HFFc6 (cell line): ENCODE measurements around the gene TMEM179. TPM values are rescaled to one million over a fixed set of nuclear protein-coding genes. Genes with fewer than 3 reads are reported as not detected.
"Not testable (repeated sequence)": the region's sequence is repeated elsewhere in the genome, so short reads cannot be mapped to it uniquely, and the experiment has no call there.

Source experiments
- DNase-seq: peaks from one replicate; pipeline ENCODE4 v3.0.0-alpha.2; 2018
- H3K27ac Mint-ChIP-seq: 2 replicates; pipeline ENCODE4 v1.8.0; 2020; ENCODE audit warnings: mild to moderate bottlenecking, mixed read lengths
- H3K27me3 Mint-ChIP-seq: 2 replicates; pipeline ENCODE4 v1.8.0; 2021; ENCODE audit warnings: mild to moderate bottlenecking, moderate library complexity, mixed read lengths; ENCODE audit not compliant: insufficient read depth
- H3K36me3 Mint-ChIP-seq: 2 replicates; pipeline ENCODE4 v1.8.0; 2021; ENCODE audit warnings: low read depth, mixed read lengths
- H3K4me1 Mint-ChIP-seq: 2 replicates; pipeline ENCODE4 v1.8.0; 2020; ENCODE audit warnings: low read depth, mixed read lengths
- H3K4me3 Mint-ChIP-seq: 2 replicates; pipeline ENCODE4 v1.8.0; 2020; ENCODE audit warnings: mild to moderate bottlenecking, moderate library complexity, mixed read lengths
- H3K9me3 Mint-ChIP-seq: 2 replicates; pipeline ENCODE4 v1.8.0; 2020; ENCODE audit warnings: mild to moderate bottlenecking, mixed read lengths
- CTCF ChIP-seq: fragments of 200-600 bp; sonication (generic); IDR thresholded peaks from 2 replicates; pipeline ENCODE4 v1.5.0; 2021; ENCODE audit warnings: antibody characterized with exemption, mild to moderate bottlenecking
- total RNA-seq, 6 experiments: library from RNA; stranded (reverse); fragmentation: NEBNext Ultra II Directional; extraction: Animal tissue kit (Norgen Biotek cat#: 25700); gene quantifications; 2 replicates in 1 of 6; 3 replicates in 5 of 6; pipeline ENCODE4 v1.2.3, GENCODE V29; 2021

Gene TMEM179
- total RNA-seq, 6 experiments from 2014 or later = not detected

- Mint-ChIP-seq H3K9me3 (no peaks in the 10 kb centered on the region), H3K36me3 (no peaks in the 10 kb centered on the region), H3K27ac (no peak overlapping the region), H3K27me3 (peaks cover 22% of the 10 kb centered on the region), H3K4me3 (no peak overlapping the region), H3K4me1 (no peaks in the 10 kb centered on the region)
- TF ChIP-seq CTCF = no peak
- no peak for DNase-seq
Measured at GRCh38 chr14:104582662-104583061, 21.9 kb downstream of the TMEM179 start.

- Mint-ChIP-seq H3K27me3 (peaks cover 22% of the 10 kb centered on the region), H3K36me3 (no peaks in the 10 kb centered on the region), H3K9me3 (no peaks in the 10 kb centered on the region), H3K27ac (no peak overlapping the region), H3K4me1 (no peaks in the 10 kb centered on the region), H3K4me3 (no peak overlapping the region)
- no peak for DNase-seq
- no peak for TF ChIP-seq CTCF
Measured at GRCh38 chr14:104582005-104582404, 22.6 kb downstream of the TMEM179 start.

DNA sequence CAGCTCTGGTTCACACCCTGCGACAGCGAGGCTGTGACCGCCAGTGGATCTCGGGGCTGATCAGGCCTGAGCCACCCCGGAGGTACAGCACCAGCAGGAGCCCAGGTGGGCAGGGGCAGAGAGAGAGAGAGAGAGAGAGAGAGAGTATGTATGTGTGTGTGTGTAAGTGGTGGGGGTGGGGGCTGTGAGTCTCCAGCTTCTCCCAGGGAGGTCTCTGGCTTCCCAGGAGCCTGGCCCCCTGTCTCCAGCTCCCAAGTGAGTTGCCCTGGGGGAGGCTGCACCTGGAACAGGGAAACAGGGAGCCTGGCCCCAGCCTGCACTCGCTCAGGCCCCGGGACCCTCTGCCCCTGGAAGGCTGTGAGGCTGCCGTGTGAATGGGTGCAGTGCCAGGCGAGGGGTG lies 23.1 kb downstream of the TMEM179 start:
- TF ChIP-seq CTCF = no peak
- Mint-ChIP-seq H3K27me3 (peaks cover 20% of the 10 kb centered on the region), H3K4me3 (no peak overlapping the region), H3K9me3 (no peaks in the 10 kb centered on the region), H3K36me3 (no peaks in the 10 kb centered on the region), H3K27ac (no peak overlapping the region), H3K4me1 (no peaks in the 10 kb centered on the region)
- no peak for DNase-seq

DNA sequence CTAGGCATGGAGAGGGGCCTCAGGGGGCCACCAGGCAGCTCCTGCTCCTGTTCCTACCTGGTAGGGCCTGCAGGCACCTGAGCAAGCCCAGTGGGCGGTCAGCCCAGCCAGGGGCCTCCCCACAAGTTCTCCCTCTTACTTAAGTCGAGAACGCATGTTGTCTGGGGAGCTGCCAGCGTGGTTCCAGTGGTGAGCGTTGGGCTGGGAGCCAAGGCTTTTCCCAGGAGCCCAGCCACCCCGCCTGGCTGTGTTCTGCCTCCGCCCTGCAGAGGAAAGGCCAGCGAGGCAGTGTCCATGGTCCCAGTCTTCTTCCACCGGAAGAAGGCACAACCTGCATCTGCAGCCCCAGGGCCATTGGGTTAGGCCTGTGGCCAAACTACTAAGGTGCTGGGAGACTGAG lies 23.6 kb downstream of the TMEM179 start:
- DNase-seq = no peak
- Mint-ChIP-seq H3K4me1 (no peaks in the 10 kb centered on the region), H3K4me3 (no peak overlapping the region), H3K36me3 (no peaks in the 10 kb centered on the region), H3K27me3 (peaks cover 21% of the 10 kb centered on the region), H3K9me3 (no peaks in the 10 kb centered on the region), H3K27ac (no peak overlapping the region)
- no peak for TF ChIP-seq CTCF

DNA sequence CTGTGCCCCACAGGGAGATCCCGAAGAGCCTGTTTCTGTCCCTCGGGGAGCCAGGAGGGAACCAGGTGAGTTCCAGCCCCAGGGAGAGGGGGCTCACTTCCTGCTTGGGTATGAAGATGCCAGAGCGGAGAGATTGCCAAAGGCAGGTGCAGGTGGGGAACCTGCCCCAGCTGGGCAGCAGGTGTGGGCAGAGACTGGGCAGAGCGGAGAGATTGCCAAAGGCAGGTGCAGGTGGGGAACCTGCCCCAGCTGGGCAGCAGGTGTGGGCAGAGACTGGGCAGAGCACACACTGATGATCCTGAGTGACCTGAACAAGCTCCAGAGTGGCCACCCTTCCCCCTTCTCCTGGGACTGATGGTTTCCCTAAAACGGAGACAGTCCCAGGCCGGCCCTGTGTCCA lies 24.6 kb downstream of the TMEM179 start:
- H3K4me3 Mint-ChIP-seq, H3K4me1 Mint-ChIP-seq, H3K9me3 Mint-ChIP-seq, H3K36me3 Mint-ChIP-seq, H3K27ac Mint-ChIP-seq, DNase-seq: not testable (repeated sequence)
- H3K27me3 Mint-ChIP-seq = peaks cover 26% of the 10 kb centered on the region

GRCh38 chr14:104579507-104579906 lies 25.1 kb downstream of the TMEM179 start, which contains the start of gene C14orf180:
TSS of gene C14orf180 (plus strand) at chr14:104579764. CDS start at chr14:104586431, 6,667 bp downstream.
- Mint-ChIP-seq H3K4me3 (no peak within 1 kb of the TSS), H3K36me3 (no peaks in the 10 kb centered on the region), H3K9me3 (no peaks in the 10 kb centered on the region), H3K27ac (no peak within 1 kb of the TSS), H3K27me3 (peaks cover 25% of the 10 kb centered on the region), H3K4me1 (no peaks in the 10 kb centered on the region)
- DNase-seq = no peak
- TF ChIP-seq CTCF = no peak
